HG03064 (cell line): Measurements from ENCODE around the gene MRFAP1L1.

ENCODE experiments used
- ATAC-seq: cut with Tn5 transposase; IDR thresholded peaks from one replicate; pipeline ENCODE4 v1.9.1; 2021; ENCODE audit warnings: low read depth; ENCODE audit not compliant: unreplicated experiment

The MRFAP1L1 gene

DNA sequence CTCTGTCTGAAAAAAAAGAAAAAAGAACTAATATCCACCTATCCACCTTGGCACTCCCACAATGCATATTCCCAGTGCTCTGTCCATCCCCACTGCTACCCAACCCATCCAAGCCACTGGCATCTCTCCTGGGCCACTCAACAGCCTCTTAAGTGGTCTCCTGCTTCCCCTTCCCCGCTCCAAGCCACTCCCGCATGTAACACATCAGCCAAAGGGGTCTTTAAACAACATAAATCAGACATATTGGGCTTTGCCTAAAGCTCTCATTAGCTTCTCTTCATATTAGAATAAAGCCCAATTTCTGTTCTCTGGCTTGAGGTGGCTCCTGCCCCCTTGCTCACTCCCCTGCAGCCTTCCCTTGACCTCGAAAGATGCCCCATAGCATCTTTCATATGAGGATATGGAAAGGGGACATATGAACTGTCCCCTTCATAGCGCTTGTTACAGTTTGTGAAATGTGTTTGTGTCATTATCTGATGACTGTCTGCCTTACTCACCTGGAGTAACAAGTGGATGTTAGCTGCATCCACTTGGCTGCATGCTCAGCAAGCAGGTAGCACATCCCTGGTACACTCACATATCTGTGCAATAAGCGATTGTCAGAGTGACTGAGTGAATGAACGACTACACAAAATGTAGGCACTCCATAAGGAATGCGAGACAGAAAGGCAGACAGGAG, 9.4 kb upstream of the MRFAP1L1 start:
- ATAC-seq, result no peak

DNA sequence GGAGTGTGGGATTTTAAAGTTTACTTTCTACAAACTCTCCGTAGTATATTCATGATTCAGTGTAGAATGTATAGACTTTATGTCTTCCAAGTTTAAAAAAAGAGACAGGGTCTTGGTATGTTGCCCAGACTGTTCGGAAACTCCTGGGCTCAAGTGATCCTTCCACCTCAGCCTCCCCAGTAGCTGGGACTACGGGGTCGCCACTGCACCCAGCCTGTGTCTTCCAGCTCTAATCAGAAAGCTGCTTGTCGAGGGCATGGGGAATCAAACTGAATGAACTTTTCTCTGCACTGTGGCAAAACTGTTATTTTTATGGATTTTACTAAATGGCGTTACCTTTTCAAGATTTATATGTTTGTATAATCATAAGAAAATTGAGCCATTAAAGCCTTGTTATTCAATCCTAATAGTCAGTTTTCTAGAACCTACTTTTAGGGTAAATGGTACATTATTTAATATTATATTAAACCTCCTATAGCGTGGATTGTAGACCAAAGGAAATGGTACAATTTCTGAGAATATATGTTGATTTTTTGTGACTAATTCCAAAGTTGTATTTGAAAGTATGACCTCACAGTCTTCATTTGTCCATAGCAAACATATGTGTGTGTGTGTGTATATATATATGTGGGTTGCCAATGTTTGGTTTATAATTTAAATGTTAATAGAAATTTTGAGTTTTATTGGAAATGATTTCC, 7.4 kb upstream of the MRFAP1L1 start:
- no peak for ATAC-seq

DNA sequence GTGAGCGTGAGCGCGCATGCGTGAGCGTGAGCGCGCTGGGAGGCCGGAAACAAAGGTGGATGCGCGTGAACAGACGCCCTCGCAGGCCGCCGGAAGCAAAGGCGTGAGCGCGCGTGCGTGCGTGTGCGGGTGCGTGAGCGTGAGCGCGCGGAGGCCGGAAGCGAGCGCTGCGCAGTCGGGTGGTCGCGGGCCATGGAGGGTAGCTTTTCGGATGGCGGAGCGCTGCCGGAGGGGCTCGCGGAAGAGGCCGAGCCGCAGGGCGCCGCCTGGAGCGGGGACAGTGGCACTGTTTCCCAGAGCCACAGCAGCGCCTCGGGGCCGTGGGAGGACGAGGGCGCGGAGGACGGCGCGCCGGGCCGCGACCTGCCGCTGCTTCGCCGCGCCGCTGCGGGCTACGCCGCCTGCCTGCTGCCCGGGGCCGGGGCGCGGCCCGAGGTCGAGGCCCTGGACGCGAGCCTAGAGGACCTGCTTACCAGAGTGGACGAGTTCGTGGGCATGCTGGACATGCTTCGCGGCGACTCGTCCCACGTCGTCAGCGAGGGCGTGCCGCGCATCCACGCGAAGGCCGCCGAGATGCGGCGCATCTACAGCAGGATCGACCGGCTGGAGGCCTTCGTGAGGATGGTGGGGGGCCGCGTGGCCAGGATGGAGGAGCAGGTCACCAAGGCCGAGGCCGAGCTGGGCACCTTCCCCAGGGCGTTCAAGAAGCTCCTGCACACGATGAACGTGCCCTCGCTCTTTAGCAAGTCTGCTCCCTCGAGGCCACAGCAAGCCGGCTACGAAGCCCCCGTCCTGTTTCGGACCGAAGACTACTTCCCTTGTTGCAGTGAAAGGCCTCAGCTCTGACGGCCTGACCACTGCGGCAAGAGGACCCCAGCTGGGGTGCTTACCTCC, 6.6 kb upstream of the MRFAP1L1 start, which contains the start of gene BLOC1S4:
Gene BLOC1S4, plus strand, starts transcription at position 157 of the 894 bp plus-strand sequence. Its CDS starts 36 bp downstream, at position 193.
- ATAC-seq, result peak; percentile 76

DNA sequence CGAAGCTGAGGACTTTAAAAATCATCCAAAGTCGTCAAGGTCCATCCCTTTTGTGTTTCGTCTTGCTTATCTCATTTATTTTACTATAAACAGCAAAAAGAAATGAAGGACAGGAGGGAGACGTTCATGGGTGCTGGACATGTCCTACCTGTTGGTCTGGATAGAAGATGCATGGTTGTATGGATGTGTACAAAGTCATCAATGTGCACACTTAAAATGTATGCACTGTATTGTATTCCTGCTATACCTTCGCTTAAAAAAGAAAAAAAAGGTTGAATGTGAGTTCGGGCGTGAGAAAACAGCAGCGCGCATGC, 6.0 kb upstream of the MRFAP1L1 start:
- ATAC-seq, result no peak

DNA sequence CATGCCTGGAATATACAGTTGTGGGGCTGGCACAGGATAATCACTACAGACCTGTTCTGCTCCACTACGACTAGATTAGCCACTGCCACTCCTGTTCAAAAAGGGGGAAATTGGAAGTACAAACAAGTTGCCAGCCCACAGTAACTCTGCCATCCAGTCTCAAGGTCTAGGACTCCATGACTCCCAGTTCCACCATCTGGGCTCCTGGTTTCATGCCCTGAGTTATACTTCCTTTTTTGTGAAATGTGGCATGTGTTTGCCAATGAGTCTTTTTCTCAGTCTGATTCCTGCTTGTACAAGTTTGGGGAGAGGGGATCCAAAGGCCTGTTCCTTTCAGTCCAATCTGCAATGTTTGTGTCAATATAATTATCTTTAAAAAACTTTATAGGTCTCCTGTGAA, 5.3 kb upstream of the MRFAP1L1 start:
- no peak for ATAC-seq

DNA sequence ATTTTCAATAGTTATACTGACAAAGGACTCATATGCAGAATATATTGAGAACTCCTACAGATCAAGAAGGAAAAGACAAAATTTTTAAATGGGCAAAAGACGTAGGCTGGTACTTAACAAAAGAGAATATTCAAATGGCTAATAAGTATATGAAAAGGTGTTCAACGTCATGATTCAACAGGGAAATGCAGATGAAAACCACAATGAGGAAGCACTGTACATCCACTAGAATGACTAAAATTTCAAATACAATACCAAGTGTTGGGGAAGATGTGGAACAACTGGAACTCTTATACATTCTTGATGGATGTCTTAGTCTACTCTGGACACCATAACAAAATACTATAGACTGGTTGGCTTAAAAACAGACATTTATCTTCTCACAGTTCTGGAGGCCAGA, 1.3 kb upstream of the MRFAP1L1 start:
- no peak for ATAC-seq

DNA sequence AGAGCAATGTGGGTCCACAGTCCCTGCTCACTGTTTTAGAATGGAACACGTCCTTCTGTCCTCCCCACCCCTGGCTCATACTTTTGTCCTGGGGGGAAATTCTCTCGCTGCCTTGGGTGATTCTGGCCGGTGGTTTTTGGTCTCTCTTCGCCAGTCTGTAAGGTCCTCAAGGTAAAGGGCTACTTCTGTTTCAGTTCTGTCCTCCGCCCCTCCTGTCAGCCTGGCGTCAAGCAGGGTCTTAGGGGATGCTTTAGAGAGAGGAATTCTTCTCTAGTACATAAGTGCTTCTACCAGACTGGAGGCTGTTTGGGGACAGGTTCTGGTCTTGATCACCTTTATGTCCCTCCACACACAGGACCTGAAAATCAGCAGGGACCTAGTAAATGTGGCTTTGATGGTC, 617 bp upstream of the MRFAP1L1 start:
- no peak for ATAC-seq

DNA sequence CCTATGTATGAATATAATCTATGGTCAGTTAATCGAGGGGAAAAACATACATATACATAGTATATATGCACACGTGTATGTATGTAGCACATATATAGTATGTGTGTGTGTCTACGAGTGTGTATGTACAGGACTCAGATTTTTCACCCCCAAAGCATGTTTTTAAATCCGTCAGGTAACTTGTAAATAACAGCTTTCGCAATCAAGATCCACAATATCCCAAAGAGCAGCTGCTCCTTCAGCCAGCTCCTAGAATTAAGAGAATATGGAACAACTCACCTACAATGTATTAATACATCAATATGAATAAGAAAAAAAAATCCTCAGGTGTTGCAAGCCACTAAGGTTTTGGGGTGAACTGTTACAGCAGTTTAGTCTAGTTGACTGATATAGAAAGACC, 3.5 kb downstream of the MRFAP1L1 start:
- ATAC-seq, result no peak

DNA sequence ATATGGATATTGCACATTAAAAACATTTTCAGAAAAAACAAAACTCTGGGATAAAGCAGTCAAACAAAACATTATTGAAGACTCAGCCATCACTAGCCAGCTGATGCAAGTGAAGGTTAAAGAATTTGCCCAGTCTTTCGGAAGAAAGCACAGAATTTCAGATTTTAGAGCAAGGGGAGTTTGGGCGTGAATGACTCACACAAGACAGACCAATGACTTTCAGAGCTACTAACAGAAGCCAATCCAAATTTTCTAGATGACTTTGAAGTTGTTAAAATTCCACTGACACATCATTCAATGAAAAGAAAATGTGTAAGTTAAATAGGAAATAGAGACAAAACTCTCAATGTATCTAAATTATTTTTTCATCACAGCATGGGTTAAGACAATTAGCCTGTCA, 4.0 kb downstream of the MRFAP1L1 start:
- no peak for ATAC-seq

DNA sequence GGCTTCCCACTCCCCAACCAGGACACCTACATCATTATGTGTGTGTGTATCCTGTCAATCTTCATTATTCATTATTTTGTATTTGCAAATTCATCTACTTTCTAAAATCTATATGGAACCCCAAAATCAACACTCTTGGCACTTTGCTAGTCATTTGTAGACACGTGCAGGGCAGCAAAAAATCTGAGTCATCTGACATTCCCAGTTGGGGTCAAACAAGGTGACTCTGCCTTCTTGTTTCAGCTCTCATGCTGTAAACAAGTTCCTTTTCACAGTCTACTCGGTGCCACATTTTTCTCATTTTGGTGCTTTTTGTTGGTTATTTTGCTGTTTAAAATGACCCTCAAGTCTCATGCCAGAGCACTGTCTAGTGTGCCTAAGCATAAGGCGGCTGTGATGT, 5.9 kb downstream of the MRFAP1L1 start:
- no peak for ATAC-seq

DNA sequence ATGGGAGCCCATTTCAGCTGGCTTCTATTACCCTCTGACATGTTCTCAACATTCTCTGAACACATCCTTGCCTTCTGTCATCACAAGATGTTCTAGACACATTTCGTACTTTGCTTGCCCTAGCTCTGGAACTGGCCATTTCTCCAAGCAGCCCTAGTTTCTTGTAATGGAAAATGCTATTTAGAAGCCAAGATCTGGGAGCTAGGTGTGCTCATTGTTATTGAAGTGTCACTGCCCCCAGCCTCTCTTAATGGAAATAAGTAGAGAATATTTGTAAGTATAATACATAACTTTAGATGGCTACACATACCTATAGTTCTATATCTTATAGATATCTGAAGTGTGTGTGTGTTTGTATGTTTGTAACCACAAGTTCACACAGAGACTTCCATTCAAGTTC, 6.9 kb downstream of the MRFAP1L1 start:
- no peak for ATAC-seq

DNA sequence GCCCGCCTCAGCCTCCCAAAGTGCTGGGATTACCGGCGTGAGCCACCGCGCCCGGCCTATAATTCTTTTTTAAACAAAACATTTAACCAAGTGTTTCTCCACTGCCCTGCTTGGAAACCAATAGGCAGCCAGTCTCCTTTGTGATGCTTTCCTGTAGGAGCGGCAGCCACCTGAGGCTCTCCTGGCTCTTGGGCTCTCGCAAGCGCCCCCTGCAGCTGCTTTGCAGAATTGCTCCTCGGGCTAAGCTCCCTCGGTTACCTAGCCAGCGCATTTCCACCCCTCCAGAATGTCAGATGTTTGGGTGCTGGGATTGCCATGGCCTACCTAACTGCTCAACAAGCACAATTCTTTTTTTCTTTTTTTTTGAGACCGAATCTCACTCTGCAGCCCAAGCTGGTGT, 8.3 kb downstream of the MRFAP1L1 start:
- no peak for ATAC-seq

DNA sequence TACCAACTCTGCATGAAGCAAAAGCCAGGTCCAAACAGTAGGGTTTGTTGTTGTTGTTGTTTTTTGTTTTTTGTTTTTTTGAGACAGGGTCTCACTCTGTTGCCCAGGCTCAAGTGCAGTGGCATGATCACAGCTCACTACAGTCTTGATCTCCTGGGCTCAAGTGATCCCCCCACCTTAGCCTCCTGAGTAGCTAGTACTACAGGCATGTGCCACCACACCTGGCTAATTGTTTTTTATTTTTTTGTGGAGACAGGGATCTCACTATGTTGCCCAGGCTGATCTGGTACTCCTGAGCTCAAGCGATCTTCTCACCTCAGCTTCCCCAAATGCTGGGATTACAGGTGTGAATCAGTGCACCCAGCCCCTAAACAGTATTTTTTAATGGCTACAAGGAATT, 9.8 kb downstream of the MRFAP1L1 start:
- ATAC-seq, result no peak

DNA sequence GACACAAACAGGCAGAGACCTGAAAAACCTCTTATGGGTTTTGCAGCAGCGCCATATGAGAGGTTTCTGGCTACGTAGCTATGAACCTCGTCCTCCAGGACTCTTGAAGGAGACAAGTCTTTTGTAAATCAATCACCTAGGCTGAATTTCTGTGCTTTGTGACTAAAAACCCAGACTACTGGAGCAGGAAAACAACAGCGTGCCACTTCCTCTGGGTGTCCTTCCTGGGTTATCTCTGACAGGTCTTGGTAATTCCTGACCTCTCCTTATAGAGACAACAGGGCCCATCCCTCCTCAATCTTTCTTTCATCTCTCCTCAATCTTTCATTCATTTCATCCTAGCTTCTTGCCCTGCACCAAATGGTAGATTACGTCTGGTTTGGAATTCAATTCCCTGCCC, 10.3 kb downstream of the MRFAP1L1 start:
- no peak for ATAC-seq

DNA sequence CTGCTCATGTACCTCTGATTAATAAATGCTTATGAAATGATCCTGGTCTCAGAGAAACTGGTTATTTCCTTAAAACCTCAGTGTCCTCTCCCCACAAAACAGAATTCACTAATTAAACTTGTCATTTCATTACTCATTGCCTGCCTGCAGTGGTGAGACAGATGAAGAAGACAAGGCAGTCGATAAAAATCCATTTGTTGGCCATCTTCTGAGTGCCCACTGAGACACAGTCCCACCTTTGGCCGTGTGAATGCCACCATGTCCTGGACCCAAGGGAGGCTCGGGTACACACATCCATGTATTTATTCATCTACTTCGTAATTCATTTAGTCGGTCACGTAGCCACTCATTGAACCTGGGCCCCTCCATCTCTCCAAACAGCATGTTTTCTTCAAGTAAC, 12.5 kb downstream of the MRFAP1L1 start:
- ATAC-seq, result no peak

DNA sequence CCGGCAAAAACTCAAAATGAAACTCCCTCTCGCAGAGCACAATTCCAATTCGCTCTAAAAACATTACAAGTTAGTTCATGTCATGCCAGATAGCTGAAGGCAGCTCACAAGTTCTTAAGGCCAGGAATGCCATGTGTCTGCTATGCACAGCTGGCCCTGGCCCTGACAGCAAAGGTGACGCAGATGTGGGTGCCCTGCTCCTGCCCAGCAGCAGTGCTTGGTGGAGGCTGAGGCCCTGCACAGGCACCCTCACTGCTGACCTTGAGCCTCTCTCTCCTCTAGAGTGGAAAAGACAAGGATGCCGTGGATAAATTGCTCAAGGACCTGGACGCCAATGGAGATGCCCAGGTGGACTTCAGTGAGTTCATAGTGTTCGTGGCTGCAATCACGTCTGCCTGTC, 13.1 kb downstream of the MRFAP1L1 start:
- ATAC-seq, result no peak

DNA sequence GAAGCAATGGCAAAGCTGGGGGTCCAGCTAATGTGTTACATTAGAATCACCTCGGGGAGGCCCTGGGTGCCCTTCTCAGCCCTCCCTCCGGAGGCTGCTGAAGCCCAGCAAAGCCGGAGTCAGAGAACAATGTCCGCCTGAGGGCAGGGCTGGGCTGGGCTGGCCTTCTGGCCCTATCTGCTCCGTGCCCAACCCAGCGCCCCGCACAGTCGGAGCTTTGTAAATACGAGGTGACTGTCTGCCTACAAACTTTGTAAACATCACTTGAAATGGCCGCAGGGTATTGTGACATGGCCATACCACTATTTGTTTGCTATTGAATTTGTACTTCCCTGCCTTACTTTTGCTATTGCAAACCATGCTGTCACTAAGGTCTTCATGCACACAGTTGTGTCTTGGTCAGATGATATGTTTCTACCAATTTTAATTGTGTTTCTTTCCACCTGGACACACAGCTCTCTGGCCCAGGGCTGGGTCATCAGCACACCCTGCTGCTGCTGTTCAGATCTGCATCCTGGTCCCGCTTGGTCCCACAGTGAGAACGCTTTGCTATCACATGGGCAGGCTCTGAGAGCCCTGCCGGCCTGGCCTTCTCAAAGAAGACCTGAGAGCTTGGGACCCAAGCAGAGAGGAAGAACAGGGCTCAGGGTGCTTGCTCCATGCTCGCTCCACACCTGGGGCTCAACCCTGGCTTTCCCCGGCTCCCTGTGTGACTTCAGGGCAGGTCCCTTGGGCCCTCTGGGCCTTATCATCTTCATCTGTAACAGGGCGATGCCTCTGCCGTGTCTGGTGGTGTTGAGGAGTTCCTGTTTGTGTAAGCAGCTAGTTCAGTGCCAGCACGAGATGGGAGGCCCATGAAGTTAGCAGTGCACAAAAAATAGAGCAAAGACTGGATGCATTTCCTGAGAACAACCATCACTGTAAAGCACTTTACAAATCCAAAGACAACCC, 13.7 kb downstream of the MRFAP1L1 start:
- ATAC-seq, result no peak

DNA sequence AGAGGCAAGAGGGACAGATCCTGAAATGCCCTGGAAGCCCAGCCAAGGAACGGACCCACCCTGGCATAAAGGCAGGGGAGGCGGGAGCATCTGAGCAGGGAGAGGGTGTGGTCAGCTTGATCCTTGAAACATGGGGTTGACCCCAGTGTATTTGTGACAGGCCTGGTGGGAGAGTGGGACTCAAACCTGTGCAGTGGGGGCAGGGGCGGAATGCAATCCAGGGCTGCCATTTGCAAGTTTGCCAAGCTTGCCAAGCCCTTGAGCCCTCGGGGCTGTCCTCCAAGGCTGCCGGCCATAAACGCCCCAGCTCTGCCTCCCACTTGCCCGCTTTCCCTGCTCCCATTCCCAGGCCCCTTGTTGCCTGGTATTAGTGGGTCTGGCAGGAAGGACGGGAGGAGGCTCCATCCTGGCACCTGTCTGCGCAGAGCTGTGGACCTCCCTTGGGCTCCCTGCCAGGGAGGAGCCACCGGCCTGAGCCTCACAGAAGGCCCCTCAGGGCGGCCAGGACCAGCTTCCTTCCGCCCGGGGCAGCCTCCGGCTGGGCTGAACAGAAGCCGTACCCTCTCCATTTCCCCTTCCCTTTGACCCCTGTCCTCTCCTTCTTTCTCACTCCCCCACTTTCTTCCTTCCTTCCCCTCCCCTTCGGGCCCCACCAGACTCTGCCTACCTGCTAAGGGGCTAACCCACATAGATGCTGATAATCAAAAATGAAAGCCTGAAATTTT, 15.3 kb downstream of the MRFAP1L1 start:
- ATAC-seq, result no peak

DNA sequence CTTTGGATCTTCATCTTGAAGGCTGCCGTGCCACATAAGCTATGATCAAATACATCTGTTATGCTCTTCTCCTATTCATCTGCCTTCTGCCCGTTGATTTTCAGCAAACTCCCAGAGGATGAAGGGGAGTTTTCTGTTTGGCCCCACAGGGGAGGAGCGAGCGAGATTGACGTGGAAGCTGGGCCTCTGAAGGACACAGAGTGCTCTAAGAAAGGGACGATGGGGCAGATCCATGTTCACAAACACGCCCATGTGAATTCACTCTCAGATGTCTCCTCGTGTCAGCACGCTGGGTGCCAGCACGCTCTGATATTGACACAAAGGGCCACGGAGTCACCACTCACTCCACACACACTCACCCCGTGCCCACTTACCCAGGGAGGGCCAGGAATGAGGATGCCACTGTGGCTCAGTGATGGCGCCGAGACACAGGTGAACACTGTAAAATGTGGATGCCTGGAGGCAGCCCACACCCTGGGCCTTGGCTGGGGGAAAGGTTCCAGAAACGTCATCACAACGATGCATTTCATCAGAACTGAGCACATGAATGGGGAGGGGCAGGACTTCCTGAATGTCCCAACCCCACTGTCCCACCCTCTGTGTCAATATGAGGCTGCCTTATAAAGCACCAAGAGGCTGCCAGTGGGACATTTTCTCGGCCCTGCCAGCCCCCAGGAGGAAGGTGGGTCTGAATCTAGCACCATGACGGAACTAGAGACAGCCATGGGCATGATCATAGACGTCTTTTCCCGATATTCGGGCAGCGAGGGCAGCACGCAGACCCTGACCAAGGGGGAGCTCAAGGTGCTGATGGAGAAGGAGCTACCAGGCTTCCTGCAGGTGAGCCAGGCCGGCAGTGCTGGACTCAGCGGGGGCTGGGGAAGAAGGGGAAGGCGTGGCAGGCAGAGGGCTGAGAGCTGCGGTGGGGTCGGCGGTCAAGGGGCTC, 16.2 kb downstream of the MRFAP1L1 start, which contains the start of gene S100P:
Gene S100P, plus strand, starts transcription at position 648 of the 946 bp plus-strand sequence. Its CDS starts 55 bp downstream, at position 703.
- ATAC-seq, result no peak
